ENCODE measurements around the gene OTULIN. TPM values are rescaled to one million over a fixed set of nuclear protein-coding genes. Genes with fewer than 3 reads are reported as not detected.
A peak's percentile ranks its signal among the peaks of the same experiment; 100 is the strongest.

Gene OTULIN
- total RNA-seq, 2 experiments from 2014 or later, result 62.5 to 63.2 TPM

DNA sequence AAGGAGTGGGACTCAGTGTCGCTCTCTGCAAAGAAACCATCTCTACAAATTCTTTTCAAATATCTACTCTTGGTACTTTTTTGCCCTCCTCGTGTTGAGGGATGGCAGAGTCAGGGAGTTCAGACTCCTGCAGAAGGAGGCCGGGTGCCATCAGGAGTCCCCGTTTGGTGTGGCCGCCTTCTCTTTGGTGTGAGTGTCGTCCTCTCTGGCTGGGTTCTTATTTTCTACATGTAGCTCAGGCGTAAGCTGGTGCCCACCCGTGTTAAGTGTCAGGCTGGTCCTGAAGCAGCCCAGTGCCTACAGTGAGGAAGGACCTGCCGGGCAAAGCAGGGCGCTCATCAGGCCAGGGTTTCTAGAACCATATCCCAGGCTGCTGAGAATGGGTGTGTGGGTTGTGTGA lies 37.0 kb downstream of the OTULIN start:
- POLR2A ChIA-PET, result no interaction called here
- Mint-ChIP-seq H3K4me1 (peaks cover 69% of the 10 kb centered on the region), H3K36me3 (ENCODE audit: low read depth) (peaks cover 87% of the 10 kb centered on the region), H3K9me3 (no peaks in the 10 kb centered on the region), H3K27me3 (no peaks in the 10 kb centered on the region), H3K4me3 (no peak overlapping the region), H3K27ac (peak overlapping the region; percentile 66)
- no peak for DNase-seq
- CTCF ChIA-PET, result interaction anchor here (1.2 to 1.4 kb wide), 2 partner anchors 14 to 16 kb away, joined by 3 read pairs; no protein-coding TSS in a partner anchor

DNA sequence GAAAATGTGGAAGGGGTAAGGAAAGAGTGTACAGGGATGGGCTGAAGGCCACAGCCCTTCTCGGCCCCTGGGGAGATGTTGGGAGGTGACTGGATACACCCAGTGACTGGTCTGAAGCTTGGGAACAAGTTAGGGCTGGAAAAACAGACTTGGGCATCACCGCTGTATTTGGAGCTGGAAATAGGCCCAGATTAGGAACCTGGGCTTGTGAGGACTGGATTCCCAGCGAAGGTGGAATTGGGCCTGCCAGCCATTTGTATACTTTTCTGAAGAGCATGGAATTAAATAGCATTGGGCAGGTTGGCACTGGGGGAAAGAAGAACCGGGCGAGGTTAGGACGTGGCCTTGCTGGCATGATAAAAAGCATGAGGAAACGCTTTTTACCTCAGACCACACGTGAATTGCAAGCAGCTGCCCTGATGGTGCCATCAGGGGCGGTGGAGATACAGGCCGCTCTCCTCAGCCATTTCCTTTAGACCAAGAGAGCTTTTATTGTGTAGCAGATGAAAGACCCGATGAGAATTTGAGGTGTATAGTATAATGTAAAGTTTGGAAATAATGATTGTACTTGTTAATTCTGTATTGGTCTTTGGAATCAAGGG lies 37.8 kb downstream of the OTULIN start:
- H3K4me1 Mint-ChIP-seq, result peaks cover 76% of the 10 kb centered on the region
- ChIA-PET CTCF (interaction anchor here (0.5 to 1.9 kb wide), 4 partner anchors 11 to 523 kb away, joined by 3 to 14 read pairs (median 4); no protein-coding TSS in a partner anchor), POLR2A (no interaction called here)
- no peaks in the 10 kb centered on the region for H3K27me3 Mint-ChIP-seq
- H3K27ac Mint-ChIP-seq, result peak overlapping the region; percentile 66
- DNase-seq, result no peak
- H3K36me3 Mint-ChIP-seq (ENCODE audit: low read depth), result peaks cover 86% of the 10 kb centered on the region
- H3K9me3 Mint-ChIP-seq, result no peaks in the 10 kb centered on the region
- H3K4me3 Mint-ChIP-seq, result no peak overlapping the region

DNA sequence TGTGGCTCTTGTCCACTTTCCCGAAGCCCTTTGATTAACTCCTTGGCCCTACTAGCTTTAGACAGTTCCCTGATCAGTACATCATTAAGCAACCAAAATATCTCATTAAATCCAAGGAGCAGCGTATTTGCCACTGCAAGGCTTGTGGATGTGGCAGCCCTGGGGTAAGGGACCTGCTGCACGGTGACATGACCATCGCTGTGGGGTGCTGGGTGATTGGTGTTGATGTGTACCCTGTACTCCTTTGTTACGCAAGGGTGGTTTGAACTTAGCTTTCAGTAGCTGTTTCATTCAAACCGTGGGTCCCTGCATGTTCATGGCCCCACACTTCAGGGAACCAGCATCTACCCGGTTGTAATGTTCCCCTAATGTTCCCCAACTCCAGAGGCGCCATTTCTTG lies 41.0 kb downstream of the OTULIN start:
- Mint-ChIP-seq H3K9me3 (no peaks in the 10 kb centered on the region), H3K4me3 (no peak overlapping the region), H3K27ac (peak overlapping the region; percentile 98), H3K27me3 (no peaks in the 10 kb centered on the region), H3K4me1 (peaks cover 90% of the 10 kb centered on the region), H3K36me3 (ENCODE audit: low read depth) (peaks cover 89% of the 10 kb centered on the region)
- DNase-seq, result no peak
- CTCF ChIA-PET, result interaction anchor here (0.6 kb wide), 1 partner anchor 185 kb away, joined by 3 read pairs; no protein-coding TSS in a partner anchor
- POLR2A ChIA-PET, result no interaction called here

DNA sequence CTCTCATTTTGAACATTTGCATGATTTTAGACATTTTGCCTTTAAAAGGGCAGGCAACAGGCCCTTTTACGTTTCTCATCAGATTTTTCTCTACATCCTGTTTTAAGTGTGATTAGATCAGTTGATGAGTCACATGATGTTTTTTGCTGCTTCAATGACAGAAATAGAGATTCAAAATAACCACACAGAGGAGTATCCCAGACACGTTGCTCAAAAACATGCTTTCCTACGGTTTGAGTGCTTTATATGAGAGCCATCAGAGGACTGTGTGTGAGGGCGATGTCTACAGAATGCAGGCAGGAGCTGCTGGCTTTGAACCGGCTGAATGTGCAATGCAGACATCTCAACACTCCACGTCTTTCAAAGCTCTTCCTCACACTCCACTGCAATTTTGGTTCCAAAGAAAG lies 42.1 kb downstream of the OTULIN start:
- H3K36me3 Mint-ChIP-seq (ENCODE audit: low read depth), result peaks cover 93% of the 10 kb centered on the region
- H3K4me1 Mint-ChIP-seq, result peaks cover 79% of the 10 kb centered on the region
- H3K27me3 Mint-ChIP-seq, result no peaks in the 10 kb centered on the region
- peak; percentile 67 for DNase-seq
- H3K27ac Mint-ChIP-seq, result peak overlapping the region; percentile 98
- no peaks in the 10 kb centered on the region for H3K9me3 Mint-ChIP-seq
- peak overlapping the region; percentile 70 for H3K4me3 Mint-ChIP-seq
- ChIA-PET POLR2A (interaction anchor here (1.1 kb wide), 1 partner anchor 21 kb away, joined by 3 read pairs; no protein-coding TSS in a partner anchor), CTCF (interaction anchor here (0.9 to 1.5 kb wide), 8 partner anchors 11 to 295 kb away, joined by 3 to 9 read pairs (median 3); no protein-coding TSS in a partner anchor)

DNA sequence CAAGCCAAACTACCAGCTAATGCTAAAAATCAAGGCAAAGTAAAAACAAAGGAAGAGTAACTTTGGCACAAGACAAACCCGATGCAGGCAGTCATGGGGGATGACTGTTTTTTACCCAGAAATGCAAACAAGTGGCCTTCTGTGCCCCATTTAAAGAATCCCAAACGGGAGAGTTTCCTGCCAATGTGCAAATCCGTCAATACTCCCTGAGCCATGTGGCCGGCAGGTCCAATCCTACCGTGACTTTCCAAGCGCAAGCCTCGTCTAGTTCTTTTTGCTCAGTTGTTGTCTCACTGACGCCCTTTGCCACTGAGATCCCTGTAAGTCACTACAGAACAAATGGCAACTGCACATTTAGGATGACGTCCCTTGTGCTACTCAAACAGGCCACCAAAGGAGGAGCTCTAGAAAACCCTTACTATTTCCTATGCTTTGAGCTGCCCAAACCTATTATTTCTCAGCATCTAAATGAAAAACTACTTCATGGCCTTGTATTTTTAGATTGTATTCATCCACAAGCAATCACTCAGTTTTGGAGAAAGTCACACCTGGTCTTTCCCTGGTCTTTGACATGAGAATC lies 43.4 kb downstream of the OTULIN start:
- ChIA-PET POLR2A (interaction anchor here (0.5 to 1.1 kb wide), 3 partner anchors 11 to 162 kb away, joined by 3 to 7 read pairs (median 3); no protein-coding TSS in a partner anchor), CTCF (interaction anchor here (0.7 to 1.8 kb wide), 9 partner anchors 12 to 383 kb away, joined by 3 to 7 read pairs (median 3); no protein-coding TSS in a partner anchor)
- H3K27me3 Mint-ChIP-seq, result no peaks in the 10 kb centered on the region
- H3K4me1 Mint-ChIP-seq, result peaks cover 66% of the 10 kb centered on the region
- peak overlapping the region; percentile 98 for H3K27ac Mint-ChIP-seq
- peaks cover 91% of the 10 kb centered on the region for H3K36me3 Mint-ChIP-seq (ENCODE audit: low read depth)
- H3K4me3 Mint-ChIP-seq, result no peak overlapping the region
- H3K9me3 Mint-ChIP-seq, result no peaks in the 10 kb centered on the region
- no peak for DNase-seq

DNA sequence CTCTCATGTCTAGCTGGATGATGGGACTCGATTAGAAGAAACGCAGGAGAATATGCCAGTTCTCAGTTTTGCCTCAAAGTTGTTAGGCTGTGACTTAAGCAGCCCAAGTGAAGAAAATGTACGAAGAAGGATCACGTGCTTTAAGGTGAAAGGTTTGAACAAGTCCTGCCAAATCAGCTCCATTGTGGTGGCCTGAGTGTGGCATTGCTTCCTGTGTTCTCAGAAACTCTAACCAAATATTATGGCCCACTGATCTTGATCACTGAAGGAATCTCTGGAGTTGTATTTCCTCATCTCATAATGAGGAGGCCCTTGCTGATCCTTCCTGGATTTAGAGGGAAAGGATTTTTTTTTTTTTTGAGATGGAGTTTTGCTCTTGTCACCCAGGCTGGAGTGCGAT lies 44.0 kb downstream of the OTULIN start:
- Mint-ChIP-seq H3K27me3 (no peaks in the 10 kb centered on the region), H3K9me3 (no peaks in the 10 kb centered on the region), H3K36me3 (ENCODE audit: low read depth) (peaks cover 85% of the 10 kb centered on the region), H3K4me3 (no peak overlapping the region), H3K27ac (peak overlapping the region; percentile 98), H3K4me1 (peaks cover 60% of the 10 kb centered on the region)
- DNase-seq, result no peak
- POLR2A ChIA-PET, result interaction anchor here (0.6 kb wide), 1 partner anchor 162 kb away, joined by 7 read pairs; no protein-coding TSS in a partner anchor
- CTCF ChIA-PET, result interaction anchor here (1.1 to 1.8 kb wide), 7 partner anchors 14 to 383 kb away, joined by 3 to 7 read pairs (median 4); no protein-coding TSS in a partner anchor

DNA sequence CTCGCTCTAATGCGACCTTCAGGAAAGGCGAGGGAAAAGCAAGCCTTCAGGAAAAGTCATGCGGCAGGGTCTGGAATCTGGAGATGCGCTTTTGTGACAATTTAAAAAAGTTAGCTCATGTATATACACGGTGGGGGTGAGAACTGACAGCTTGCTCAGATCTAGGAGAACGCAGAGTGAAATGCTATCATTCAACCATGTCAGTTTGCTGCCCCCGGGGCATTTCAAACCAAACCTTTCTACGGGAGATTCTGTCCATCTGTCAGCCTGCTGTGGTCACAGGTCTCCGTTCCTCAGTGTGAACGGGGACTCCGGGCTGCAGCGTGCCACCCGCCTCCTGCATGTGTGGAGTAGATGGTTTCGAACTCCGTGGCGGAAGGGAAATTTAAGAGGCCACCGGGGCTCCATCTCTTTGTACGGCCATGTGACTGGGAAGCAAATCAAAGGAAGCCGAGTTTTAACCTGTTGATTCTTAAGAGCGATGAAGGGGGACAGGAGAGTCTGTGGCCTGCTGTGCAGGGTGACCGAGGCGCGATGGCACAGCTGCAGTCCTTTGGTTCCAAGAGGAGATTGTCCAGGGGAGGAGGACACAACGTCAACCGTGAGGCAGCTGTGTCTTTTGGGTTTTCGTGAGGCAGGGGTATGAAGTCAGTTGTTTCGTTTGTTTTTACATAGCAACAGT lies 45.9 kb downstream of the OTULIN start:
- H3K27me3 Mint-ChIP-seq, result no peaks in the 10 kb centered on the region
- DNase-seq, result no peak
- H3K9me3 Mint-ChIP-seq, result no peaks in the 10 kb centered on the region
- peaks cover 86% of the 10 kb centered on the region for H3K36me3 Mint-ChIP-seq (ENCODE audit: low read depth)
- POLR2A ChIA-PET, result no interaction called here
- H3K4me3 Mint-ChIP-seq, result no peak overlapping the region
- CTCF ChIA-PET, result no interaction called here
- H3K4me1 Mint-ChIP-seq, result peaks cover 42% of the 10 kb centered on the region
- H3K27ac Mint-ChIP-seq, result peak overlapping the region; percentile 77

DNA sequence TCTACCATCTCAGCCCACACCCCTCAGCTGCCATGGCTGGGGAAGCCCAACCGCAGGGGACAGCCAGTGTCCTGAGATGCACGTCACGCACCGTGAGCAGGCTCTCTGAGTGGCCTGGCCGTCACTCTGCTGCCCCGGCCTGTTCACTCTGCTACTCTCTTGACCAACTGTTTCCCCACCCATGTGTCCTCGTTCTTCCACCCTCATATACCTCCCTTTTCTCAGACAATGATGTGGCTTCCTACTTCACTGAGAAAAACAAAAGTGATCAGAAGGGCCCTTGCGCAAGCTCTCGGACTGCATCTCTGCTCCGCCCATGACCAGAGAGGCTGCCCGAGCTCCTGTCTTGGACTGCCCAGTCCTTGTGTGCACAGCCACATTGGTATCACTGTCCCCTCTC lies 47.6 kb downstream of the OTULIN start:
- Mint-ChIP-seq H3K27ac (peak overlapping the region; percentile 12), H3K27me3 (no peaks in the 10 kb centered on the region), H3K4me3 (no peak overlapping the region), H3K36me3 (ENCODE audit: low read depth) (peaks cover 84% of the 10 kb centered on the region), H3K4me1 (peaks cover 25% of the 10 kb centered on the region), H3K9me3 (no peaks in the 10 kb centered on the region)
- POLR2A ChIA-PET, result no interaction called here
- no peak for DNase-seq
- CTCF ChIA-PET, result interaction anchor here (1.0 kb wide), 1 partner anchor 27 kb away, joined by 3 read pairs; no protein-coding TSS in a partner anchor

DNA sequence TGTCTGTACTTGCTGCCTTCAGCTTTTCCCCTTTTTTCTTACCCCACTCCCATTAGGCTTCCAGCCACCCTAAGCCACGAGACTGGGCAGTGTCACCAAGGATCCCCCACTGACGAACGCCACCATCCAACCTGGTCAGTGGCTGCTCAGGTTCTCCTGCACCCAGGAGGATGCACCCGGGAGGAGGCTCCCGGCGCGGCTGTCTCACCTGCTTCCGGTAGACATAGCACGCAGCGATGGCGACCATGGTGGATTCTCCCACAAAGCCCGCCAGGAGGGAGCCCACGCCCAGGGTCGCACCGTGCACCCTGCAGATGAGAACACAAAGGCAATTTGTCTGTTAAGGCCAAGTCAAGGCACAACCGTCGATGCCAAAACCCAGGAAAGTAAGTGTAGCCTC lies 48.1 kb downstream of the OTULIN start:
- H3K27ac Mint-ChIP-seq, result peak overlapping the region; percentile 12
- H3K27me3 Mint-ChIP-seq, result no peaks in the 10 kb centered on the region
- no peaks in the 10 kb centered on the region for H3K9me3 Mint-ChIP-seq
- ChIA-PET CTCF (interaction anchor here (1.0 to 1.4 kb wide), 2 partner anchors 10 to 17 kb away, joined by 3 read pairs; no protein-coding TSS in a partner anchor), POLR2A (no interaction called here)
- peaks cover 81% of the 10 kb centered on the region for H3K36me3 Mint-ChIP-seq (ENCODE audit: low read depth)
- DNase-seq, result no peak
- peaks cover 21% of the 10 kb centered on the region for H3K4me1 Mint-ChIP-seq
- no peak overlapping the region for H3K4me3 Mint-ChIP-seq

DNA sequence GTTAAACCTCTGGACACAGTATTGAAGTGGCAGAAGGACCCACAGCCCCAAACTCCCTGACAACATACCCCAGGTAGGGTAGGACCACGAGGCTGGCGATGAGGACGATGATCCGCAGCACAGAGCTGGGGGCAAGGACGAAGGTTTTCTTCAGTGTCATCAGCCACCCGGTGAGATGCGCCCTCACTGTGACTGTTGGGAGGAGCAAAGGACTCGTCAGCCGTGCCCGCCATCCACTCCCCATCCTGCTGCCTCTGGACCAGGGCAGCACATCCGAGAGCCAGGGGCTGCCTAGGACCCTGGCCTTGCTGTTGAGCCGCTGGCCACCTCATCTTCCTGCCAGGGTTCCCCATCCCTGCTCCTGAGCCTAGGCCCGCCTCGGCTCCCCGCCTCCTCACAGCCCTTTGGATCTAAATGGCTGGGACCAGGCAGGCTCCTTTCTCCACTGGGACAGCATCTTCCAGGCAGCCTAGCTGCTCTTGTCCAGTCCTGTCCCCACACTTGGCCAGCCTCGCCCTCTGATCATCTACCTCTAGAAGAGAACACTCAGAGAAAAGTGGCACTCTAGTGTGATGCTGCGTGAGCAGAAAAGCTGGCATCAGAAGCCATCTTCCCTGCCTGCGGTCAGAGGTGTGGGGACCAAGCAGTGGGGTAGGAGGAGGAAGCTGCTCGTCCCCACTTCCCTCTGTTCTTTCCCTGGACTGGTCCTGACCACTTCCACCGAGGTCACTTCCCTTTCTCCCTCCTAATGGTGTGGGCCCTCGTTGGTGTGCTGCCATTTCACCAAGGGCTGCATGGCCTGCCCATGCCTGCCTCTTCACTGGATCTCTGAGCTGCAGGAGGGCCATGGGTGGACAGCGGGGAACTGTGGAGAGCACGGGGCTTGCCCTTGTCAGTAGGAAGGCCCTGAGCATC lies 49.2 kb downstream of the OTULIN start:
- no peak overlapping the region for H3K4me3 Mint-ChIP-seq
- ChIA-PET CTCF (interaction anchor here (1.0 to 1.4 kb wide), 3 partner anchors 11 to 16 kb away, joined by 3 read pairs; no protein-coding TSS in a partner anchor), POLR2A (no interaction called here)
- peaks cover 11% of the 10 kb centered on the region for H3K4me1 Mint-ChIP-seq
- no peaks in the 10 kb centered on the region for H3K27me3 Mint-ChIP-seq
- peak overlapping the region; percentile 36 for H3K27ac Mint-ChIP-seq
- DNase-seq, result no peak
- peaks cover 79% of the 10 kb centered on the region for H3K36me3 Mint-ChIP-seq (ENCODE audit: low read depth)
- no peaks in the 10 kb centered on the region for H3K9me3 Mint-ChIP-seq

DNA sequence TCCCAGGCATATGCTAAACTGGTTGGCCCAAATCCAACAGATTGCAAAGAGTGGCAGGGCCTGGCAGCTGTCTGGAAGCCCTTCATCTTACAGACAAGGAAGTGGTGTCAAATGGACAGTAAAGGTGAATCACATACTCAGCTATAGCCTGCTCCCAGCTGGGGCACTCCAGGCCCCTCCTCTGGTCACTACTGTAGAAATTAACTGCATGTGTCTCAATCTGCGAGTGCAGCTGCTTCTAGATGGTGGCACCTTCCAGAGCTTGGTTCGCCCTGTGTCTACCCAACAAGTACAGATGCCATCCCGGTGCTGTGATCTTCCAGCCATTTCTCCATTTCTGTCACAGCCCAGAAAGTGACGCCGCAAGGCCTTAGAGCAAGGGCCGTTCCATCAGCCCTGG lies 50.2 kb downstream of the OTULIN start:
- Mint-ChIP-seq H3K9me3 (no peaks in the 10 kb centered on the region), H3K4me1 (peaks cover 1% of the 10 kb centered on the region), H3K27ac (peak overlapping the region; percentile 50), H3K36me3 (ENCODE audit: low read depth) (peaks cover 72% of the 10 kb centered on the region), H3K4me3 (no peak overlapping the region), H3K27me3 (no peaks in the 10 kb centered on the region)
- ChIA-PET CTCF (interaction anchor here (1.4 to 1.8 kb wide), 2 partner anchors 12 to 14 kb away, joined by 3 to 5 read pairs; no protein-coding TSS in a partner anchor), POLR2A (no interaction called here)
- DNase-seq, result no peak

DNA sequence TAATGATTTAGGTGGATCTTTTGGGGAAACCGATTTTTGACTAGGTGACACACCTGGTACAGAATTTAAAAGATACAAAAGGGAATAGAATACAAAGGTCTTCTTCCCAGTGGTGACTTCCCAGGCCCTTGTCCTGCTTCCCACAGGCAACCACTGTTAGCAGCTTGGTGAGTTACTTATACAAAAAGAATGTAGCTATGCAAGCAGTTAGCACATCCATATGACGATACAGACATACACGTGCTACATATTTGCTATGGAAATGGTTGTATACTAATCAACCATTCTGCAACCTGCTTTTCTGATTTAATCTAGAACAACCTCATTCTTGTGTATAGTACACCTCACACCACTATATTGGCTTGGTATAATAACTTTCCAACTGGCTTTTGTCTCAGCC lies 51.0 kb downstream of the OTULIN start:
- peaks cover 65% of the 10 kb centered on the region for H3K36me3 Mint-ChIP-seq (ENCODE audit: low read depth)
- H3K27me3 Mint-ChIP-seq, result no peaks in the 10 kb centered on the region
- H3K9me3 Mint-ChIP-seq, result no peaks in the 10 kb centered on the region
- ChIA-PET CTCF (interaction anchor here (1.8 kb wide), 1 partner anchor 12 kb away, joined by 5 read pairs; no protein-coding TSS in a partner anchor), POLR2A (no interaction called here)
- no peak for DNase-seq
- no peak overlapping the region for H3K4me3 Mint-ChIP-seq
- H3K27ac Mint-ChIP-seq, result no peak overlapping the region
- peaks cover 5% of the 10 kb centered on the region for H3K4me1 Mint-ChIP-seq

Data from activated CD4-positive, alpha-beta T cell treated with anti-CD3 and anti-CD28 coated beads, Interleukin-2, amount 10 ng/mL, durations not matched to agents 7 days and 5 days (primary cell).